ENCODE measurements around the gene CABYR. TPM values are rescaled to one million over a fixed set of nuclear protein-coding genes. Genes with fewer than 3 reads are reported as not detected.

CABYR gene
- total and polyA plus RNA-seq, 10 donors: 0.56 to 2.3 (median 1.4) TPM; not detected in 1

GRCh38 chr18:24127735-24128134 is 11.1 kb upstream of the CABYR start:
- TF ChIP-seq, protein P1, sequence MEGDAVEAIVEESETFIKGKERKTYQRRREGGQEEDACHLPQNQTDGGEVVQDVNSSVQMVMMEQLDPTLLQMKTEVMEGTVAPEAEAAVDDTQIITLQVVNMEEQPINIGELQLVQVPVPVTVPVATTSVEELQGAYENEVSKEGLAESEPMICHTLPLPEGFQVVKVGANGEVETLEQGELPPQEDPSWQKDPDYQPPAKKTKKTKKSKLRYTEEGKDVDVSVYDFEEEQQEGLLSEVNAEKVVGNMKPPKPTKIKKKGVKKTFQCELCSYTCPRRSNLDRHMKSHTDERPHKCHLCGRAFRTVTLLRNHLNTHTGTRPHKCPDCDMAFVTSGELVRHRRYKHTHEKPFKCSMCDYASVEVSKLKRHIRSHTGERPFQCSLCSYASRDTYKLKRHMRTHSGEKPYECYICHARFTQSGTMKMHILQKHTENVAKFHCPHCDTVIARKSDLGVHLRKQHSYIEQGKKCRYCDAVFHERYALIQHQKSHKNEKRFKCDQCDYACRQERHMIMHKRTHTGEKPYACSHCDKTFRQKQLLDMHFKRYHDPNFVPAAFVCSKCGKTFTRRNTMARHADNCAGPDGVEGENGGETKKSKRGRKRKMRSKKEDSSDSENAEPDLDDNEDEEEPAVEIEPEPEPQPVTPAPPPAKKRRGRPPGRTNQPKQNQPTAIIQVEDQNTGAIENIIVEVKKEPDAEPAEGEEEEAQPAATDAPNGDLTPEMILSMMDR (IDR thresholded peaks at IDR 0.05 in 8 of 11, conservative IDR thresholded peaks at IDR 0.05 in 3 of 11): no peak
- no peak for TF ChIP-seq POLR2AphosphoS5 (IDR thresholded peaks at IDR 0.05)

DNA sequence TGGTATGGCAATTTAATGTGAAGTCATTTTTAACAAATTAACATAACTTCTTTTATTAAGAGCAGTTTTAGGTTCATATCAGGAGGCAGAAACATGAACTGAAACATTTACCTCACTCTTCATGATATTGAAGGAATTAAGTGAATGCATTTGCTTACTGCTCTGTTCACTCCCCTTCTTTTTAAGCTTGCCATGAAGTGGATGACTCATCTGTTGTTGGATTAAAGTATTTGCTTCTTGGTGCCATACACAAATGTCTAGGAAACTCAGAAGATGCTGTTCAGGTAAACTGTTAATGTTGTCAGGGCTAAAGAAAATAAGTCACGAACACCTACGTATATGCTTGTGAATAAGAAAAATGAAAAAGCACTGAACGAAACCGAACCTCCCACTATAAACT is 10.2 kb upstream of the CABYR start:
- H3K36me3 ChIP-seq: peaks cover 0 to 99% (median 54%) of the 10 kb centered on the region in 6 donors

More at GRCh38 chr18:24127735-24128134, 11.1 kb upstream of the CABYR start:
- H3K4me1 ChIP-seq: no peaks in the 10 kb centered on the region
- H3K27me3 ChIP-seq (replicated peaks in 1 of 7): no peaks in the 10 kb centered on the region
- intact Hi-C loops (cut with DNase I; ENCODE audit: low total_unique reads): no loop called here
- WGBS, 5 donors: 91 to 100% (median 95%) methylated on average over 3 of the region's 3 CpGs
- H3K4me3 ChIP-seq: no peak overlapping the region
- DNase-seq: no peak
- no peaks in the 10 kb centered on the region for H3K9me3 ChIP-seq
- peaks cover 0 to 100% (median 49%) of the 10 kb centered on the region in 6 donors for H3K36me3 ChIP-seq
- no peak overlapping the region for H3K27ac ChIP-seq

GRCh38 chr18:24130494-24130893 is 8.4 kb upstream of the CABYR start:
- Histone ChIP-seq H3K27me3 (replicated peaks in 1 of 7) (no peaks in the 10 kb centered on the region), H3K4me3 (no peak overlapping the region), H3K36me3 (peaks cover 0 to 89% (median 46%) of the 10 kb centered on the region in 6 donors), H3K27ac (no peak overlapping the region), H3K9me3 (no peaks in the 10 kb centered on the region), H3K4me1 (no peaks in the 10 kb centered on the region)
- TF ChIP-seq POLR2A (IDR thresholded peaks at IDR 0.05): no peak
- no peak for TF ChIP-seq POLR2AphosphoS5 (IDR thresholded peaks at IDR 0.05)
- TF ChIP-seq, protein P1 (IDR thresholded peaks at IDR 0.05 in 8 of 11, conservative IDR thresholded peaks at IDR 0.05 in 3 of 11): no peak
- 67 to 93% (median 91%) methylated on average over 2 of the region's 2 CpGs for WGBS, 5 donors
- no peak for DNase-seq
- intact Hi-C loops (cut with DNase I; ENCODE audit: low total_unique reads): no loop called here

More for the DNA sequence above, 10.2 kb upstream of the CABYR start:
- no peak for DNase-seq
- Histone ChIP-seq H3K4me1 (no peaks in the 10 kb centered on the region), H3K9me3 (no peaks in the 10 kb centered on the region), H3K27ac (no peak overlapping the region), H3K27me3 (replicated peaks in 1 of 7) (no peaks in the 10 kb centered on the region), H3K4me3 (no peak overlapping the region)
- WGBS, 5 donors: 85 to 99% (median 98%) methylated on average over 4 of the region's 4 CpGs
- intact Hi-C loops (cut with DNase I; ENCODE audit: low total_unique reads): no loop called here
- TF ChIP-seq, protein P1 (IDR thresholded peaks at IDR 0.05 in 8 of 11, conservative IDR thresholded peaks at IDR 0.05 in 3 of 11): no peak
- TF ChIP-seq POLR2A (IDR thresholded peaks at IDR 0.05) (no peak), POLR2AphosphoS5 (IDR thresholded peaks at IDR 0.05) (no peak)

- Histone ChIP-seq H3K36me3 (peaks cover 0 to 24% (median 11%) of the 10 kb centered on the region in 6 donors), H3K27me3 (replicated peaks in 1 of 7) (peaks cover 0 to 17% (median 7%) of the 10 kb centered on the region in 7 donors), H3K27ac (no peak overlapping the region), H3K4me1 (peaks cover 0 to 20% (median 12%) of the 10 kb centered on the region in 6 donors), H3K4me3 (no peak overlapping the region), H3K9me3 (no peaks in the 10 kb centered on the region)
- intact Hi-C loops (cut with DNase I; ENCODE audit: low total_unique reads): no loop called here
- no peak for DNase-seq
- TF ChIP-seq, protein P1 (IDR thresholded peaks at IDR 0.05 in 8 of 11, conservative IDR thresholded peaks at IDR 0.05 in 3 of 11): no peak
- no peak for TF ChIP-seq POLR2AphosphoS5 (IDR thresholded peaks at IDR 0.05)
- TF ChIP-seq POLR2A (IDR thresholded peaks at IDR 0.05): no peak
- 67 to 83% (median 79%) methylated on average over 3 of the region's 3 CpGs for WGBS, 5 donors
Observed at GRCh38 chr18:24136967-24137373, 1.9 kb upstream of the CABYR start.
